NCI-H345 treated with DMSO at 0.1 percent for 48 hours (cell line): ENCODE data around the gene IRF2BPL.

Experiments
- DNase-seq: peaks from one replicate; lab custom pipeline; 2025; ENCODE audit not compliant: unreplicated experiment; lab: John Stamatoyannopoulos, UW

The IRF2BPL gene

GRCh38 chr14:76993752-76994151 is 34.8 kb downstream of the IRF2BPL start:
- no peak for DNase-seq

GRCh38 chr14:76990084-76990483 is 38.4 kb downstream of the IRF2BPL start:
- no peak for DNase-seq

- DNase-seq: no peak
Measured at GRCh38 chr14:76987956-76988520, 40.5 kb downstream of the IRF2BPL start.

GRCh38 chr14:76986231-76986565 is 42.3 kb downstream of the IRF2BPL start:
- no peak for DNase-seq

- DNase-seq: no peak
Measured at GRCh38 chr14:76985540-76986230, 42.8 kb downstream of the IRF2BPL start.

- DNase-seq: no peak
Measured at GRCh38 chr14:76984787-76985375, 43.6 kb downstream of the IRF2BPL start.

- DNase-seq: no peak
Measured at GRCh38 chr14:76984297-76984696, 44.2 kb downstream of the IRF2BPL start.

GRCh38 chr14:76981670-76982069 is 46.8 kb downstream of the IRF2BPL start:
- DNase-seq: no peak

GRCh38 chr14:76977793-76978720 is 50.5 kb downstream of the IRF2BPL start:
- no peak for DNase-seq

- DNase-seq: no peak
Measured at GRCh38 chr14:76976240-76977005, 52.1 kb downstream of the IRF2BPL start.

- DNase-seq: no peak
Measured at GRCh38 chr14:76975812-76976211, 52.7 kb downstream of the IRF2BPL start.

GRCh38 chr14:76975051-76975450 is 53.5 kb downstream of the IRF2BPL start:
- no peak for DNase-seq
